ENCODE measurements around the gene AMH. TPM values are rescaled to one million over a fixed set of nuclear protein-coding genes. Genes with fewer than 3 reads are reported as not detected.

AMH gene
- total and polyA plus RNA-seq, 4 donors, result 0.08 to 0.59 (median 0.47) TPM; not detected in 1

DNA sequence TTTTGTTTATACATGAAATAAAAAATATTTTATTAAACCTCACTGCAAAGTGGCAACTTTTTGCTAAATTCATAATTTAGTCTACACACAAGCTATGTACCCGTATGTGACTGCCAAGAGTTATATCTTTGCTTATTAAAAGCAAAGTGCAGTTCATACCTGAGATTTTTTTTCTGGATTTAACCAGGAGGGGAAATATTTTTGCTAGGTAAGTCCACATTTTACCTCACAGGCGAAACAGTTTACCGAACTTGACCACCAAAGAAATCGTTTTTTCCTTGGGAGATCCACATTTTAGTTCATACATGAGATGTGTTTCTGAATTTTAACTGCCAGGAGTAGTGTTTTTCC is 19.3 kb downstream of the AMH start:
- Histone ChIP-seq H3K4me3 (ENCODE audit: low read depth in 1 of 3, low read length in 3 of 3) (peak overlapping the region in 2 of 3 donors; percentile 72 to 74), H3K36me3 (ENCODE audit: control insufficient read depth in 4 of 4, insufficient read depth in 3 of 4, low read depth in 1 of 4, low read length in 3 of 4) (peaks cover 4 to 9% (median 7%) of the 10 kb centered on the region in 4 donors), H3K27ac (ENCODE audit: low read depth in 1 of 2, low read length in 2 of 2) (peak overlapping the region; percentile 66 to 78), H3K4me1 (ENCODE audit: control insufficient read depth in 4 of 4, insufficient read depth in 4 of 4, low read length in 3 of 4) (peaks cover 10 to 40% (median 31%) of the 10 kb centered on the region in 4 donors), H3K27me3 (ENCODE audit: control insufficient read depth in 4 of 4, insufficient read depth in 4 of 4, low read length in 3 of 4) (no peaks in the 10 kb centered on the region), H3K9ac (ENCODE audit: low read depth in 1 of 2, low read length in 2 of 2) (peak overlapping the region; percentile 36 to 88), H3K9me3 (ENCODE audit: control insufficient read depth in 4 of 4, low read length in 3 of 4) (no peaks in the 10 kb centered on the region)
- no peak for DNase-seq (ENCODE audit: low spot score)
- WGBS, result 42% methylated on average over 4 of the region's 4 CpGs
- TF ChIP-seq, protein P1, sequence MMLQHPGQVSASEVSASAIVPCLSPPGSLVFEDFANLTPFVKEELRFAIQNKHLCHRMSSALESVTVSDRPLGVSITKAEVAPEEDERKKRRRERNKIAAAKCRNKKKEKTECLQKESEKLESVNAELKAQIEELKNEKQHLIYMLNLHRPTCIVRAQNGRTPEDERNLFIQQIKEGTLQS (IDR thresholded peaks at IDR 0.05), result no peak
- TF ChIP-seq RXRA (IDR thresholded peaks at IDR 0.05), result no peak
- TF ChIP-seq YY1 (IDR thresholded peaks at IDR 0.05), result peak; percentile 31

DNA sequence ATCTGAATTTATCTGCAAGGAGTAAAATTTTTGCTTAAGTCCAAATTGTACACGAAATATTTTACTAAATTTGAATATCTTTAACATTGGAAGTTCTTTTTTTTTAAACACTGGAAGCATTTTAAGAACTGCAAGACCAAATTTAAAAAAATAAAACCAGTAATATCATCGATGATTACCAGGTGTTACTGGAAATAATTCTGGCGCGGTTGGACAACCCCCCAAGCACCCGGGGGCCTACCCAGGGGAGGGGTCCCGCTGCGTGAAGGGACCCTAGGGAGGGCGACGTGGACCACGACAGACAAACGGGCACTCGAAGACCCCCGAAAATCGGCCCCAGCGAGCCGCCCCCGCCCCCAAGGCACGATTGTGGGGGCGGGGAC is 19.7 kb downstream of the AMH start:
- DNase-seq (ENCODE audit: low spot score), result no peak
- WGBS, result under 1% methylated on average over 19 of the region's 19 CpGs
- TF ChIP-seq EGR1 (IDR thresholded peaks at IDR 0.05; ENCODE audit: low read depth in 2 of 2), result peak in 1 of 2 donors; percentile 34
- no peak for TF ChIP-seq FOXA1 (IDR thresholded peaks at IDR 0.05)
- peak overlapping the region; percentile 66 to 78 for H3K27ac ChIP-seq (ENCODE audit: low read depth in 1 of 2, low read length in 2 of 2)
- H3K9ac ChIP-seq (ENCODE audit: low read depth in 1 of 2, low read length in 2 of 2), result peak overlapping the region in 1 of 2 donors; percentile 88
- no peaks in the 10 kb centered on the region for H3K9me3 ChIP-seq (ENCODE audit: control insufficient read depth in 4 of 4, low read length in 3 of 4)
- H3K4me3 ChIP-seq (ENCODE audit: low read depth in 1 of 3, low read length in 3 of 3), result peak overlapping the region; percentile 63 to 74 (median 72)
- H3K4me1 ChIP-seq (ENCODE audit: control insufficient read depth in 4 of 4, insufficient read depth in 4 of 4, low read length in 3 of 4), result peaks cover 12 to 44% (median 33%) of the 10 kb centered on the region in 4 donors
- H3K36me3 ChIP-seq (ENCODE audit: control insufficient read depth in 4 of 4, insufficient read depth in 3 of 4, low read depth in 1 of 4, low read length in 3 of 4), result peaks cover 4 to 9% (median 8%) of the 10 kb centered on the region in 4 donors
- no peaks in the 10 kb centered on the region for H3K27me3 ChIP-seq (ENCODE audit: control insufficient read depth in 4 of 4, insufficient read depth in 4 of 4, low read length in 3 of 4)

GRCh38 chr19:2269244-2270156 is 20.4 kb downstream of the AMH start:
- no peaks in the 10 kb centered on the region for H3K9me3 ChIP-seq (ENCODE audit: control insufficient read depth in 4 of 4, low read length in 3 of 4)
- under 1% methylated on average over 103 of the region's 103 CpGs for WGBS
- H3K4me1 ChIP-seq (ENCODE audit: control insufficient read depth in 4 of 4, insufficient read depth in 4 of 4, low read length in 3 of 4), result peaks cover 13 to 50% (median 37%) of the 10 kb centered on the region in 4 donors

More at GRCh38 chr19:2269244-2270156, 20.4 kb downstream of the AMH start:
- H3K36me3 ChIP-seq (ENCODE audit: control insufficient read depth in 4 of 4, insufficient read depth in 3 of 4, low read depth in 1 of 4, low read length in 3 of 4), result peaks cover 4 to 9% (median 8%) of the 10 kb centered on the region in 4 donors
- peak overlapping the region; percentile 74 to 91 (median 79) for H3K4me3 ChIP-seq (ENCODE audit: low read depth in 1 of 3, low read length in 3 of 3)
- TF ChIP-seq, protein P1 (IDR thresholded peaks at IDR 0.05), result no peak
- TF ChIP-seq, protein P2, sequence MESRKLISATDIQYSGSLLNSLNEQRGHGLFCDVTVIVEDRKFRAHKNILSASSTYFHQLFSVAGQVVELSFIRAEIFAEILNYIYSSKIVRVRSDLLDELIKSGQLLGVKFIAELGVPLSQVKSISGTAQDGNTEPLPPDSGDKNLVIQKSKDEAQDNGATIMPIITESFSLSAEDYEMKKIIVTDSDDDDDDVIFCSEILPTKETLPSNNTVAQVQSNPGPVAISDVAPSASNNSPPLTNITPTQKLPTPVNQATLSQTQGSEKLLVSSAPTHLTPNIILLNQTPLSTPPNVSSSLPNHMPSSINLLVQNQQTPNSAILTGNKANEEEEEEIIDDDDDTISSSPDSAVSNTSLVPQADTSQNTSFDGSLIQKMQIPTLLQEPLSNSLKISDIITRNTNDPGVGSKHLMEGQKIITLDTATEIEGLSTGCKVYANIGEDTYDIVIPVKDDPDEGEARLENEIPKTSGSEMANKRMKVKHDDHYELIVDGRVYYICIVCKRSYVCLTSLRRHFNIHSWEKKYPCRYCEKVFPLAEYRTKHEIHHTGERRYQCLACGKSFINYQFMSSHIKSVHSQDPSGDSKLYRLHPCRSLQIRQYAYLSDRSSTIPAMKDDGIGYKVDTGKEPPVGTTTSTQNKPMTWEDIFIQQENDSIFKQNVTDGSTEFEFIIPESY (IDR thresholded peaks at IDR 0.05), result no peak
- TF ChIP-seq, protein P3, sequence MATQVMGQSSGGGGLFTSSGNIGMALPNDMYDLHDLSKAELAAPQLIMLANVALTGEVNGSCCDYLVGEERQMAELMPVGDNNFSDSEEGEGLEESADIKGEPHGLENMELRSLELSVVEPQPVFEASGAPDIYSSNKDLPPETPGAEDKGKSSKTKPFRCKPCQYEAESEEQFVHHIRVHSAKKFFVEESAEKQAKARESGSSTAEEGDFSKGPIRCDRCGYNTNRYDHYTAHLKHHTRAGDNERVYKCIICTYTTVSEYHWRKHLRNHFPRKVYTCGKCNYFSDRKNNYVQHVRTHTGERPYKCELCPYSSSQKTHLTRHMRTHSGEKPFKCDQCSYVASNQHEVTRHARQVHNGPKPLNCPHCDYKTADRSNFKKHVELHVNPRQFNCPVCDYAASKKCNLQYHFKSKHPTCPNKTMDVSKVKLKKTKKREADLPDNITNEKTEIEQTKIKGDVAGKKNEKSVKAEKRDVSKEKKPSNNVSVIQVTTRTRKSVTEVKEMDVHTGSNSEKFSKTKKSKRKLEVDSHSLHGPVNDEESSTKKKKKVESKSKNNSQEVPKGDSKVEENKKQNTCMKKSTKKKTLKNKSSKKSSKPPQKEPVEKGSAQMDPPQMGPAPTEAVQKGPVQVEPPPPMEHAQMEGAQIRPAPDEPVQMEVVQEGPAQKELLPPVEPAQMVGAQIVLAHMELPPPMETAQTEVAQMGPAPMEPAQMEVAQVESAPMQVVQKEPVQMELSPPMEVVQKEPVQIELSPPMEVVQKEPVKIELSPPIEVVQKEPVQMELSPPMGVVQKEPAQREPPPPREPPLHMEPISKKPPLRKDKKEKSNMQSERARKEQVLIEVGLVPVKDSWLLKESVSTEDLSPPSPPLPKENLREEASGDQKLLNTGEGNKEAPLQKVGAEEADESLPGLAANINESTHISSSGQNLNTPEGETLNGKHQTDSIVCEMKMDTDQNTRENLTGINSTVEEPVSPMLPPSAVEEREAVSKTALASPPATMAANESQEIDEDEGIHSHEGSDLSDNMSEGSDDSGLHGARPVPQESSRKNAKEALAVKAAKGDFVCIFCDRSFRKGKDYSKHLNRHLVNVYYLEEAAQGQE (IDR thresholded peaks at IDR 0.05), result peak; percentile 93
- TF ChIP-seq NR2F2 (IDR thresholded peaks at IDR 0.05) (no peak), JUND (IDR thresholded peaks at IDR 0.05) (no peak), GABPA (IDR thresholded peaks at IDR 0.05 in 1 of 2, conservative IDR thresholded peaks at IDR 0.05 in 1 of 2) (peak in 1 of 2 donors; percentile 30), HNF4G (IDR thresholded peaks at IDR 0.05) (no peak), RXRA (IDR thresholded peaks at IDR 0.05) (no peak), HNF4A (conservative IDR thresholded peaks at IDR 0.05) (no peak), TAF1 (conservative IDR thresholded peaks at IDR 0.05) (peak; percentile 94), MAX (IDR thresholded peaks at IDR 0.05) (peak; percentile 8), FOXA2 (IDR thresholded peaks at IDR 0.05) (no peak), EGR1 (IDR thresholded peaks at IDR 0.05; ENCODE audit: low read depth in 2 of 2) (peak in 1 of 2 donors; percentile 6), SP1 (IDR thresholded peaks at IDR 0.05) (peak; percentile 71), FOXA1 (IDR thresholded peaks at IDR 0.05) (no peak), YY1 (IDR thresholded peaks at IDR 0.05) (peak; percentile 97), RAD21 (IDR thresholded peaks at IDR 0.05) (no peak)
- TF ChIP-seq, protein P4, sequence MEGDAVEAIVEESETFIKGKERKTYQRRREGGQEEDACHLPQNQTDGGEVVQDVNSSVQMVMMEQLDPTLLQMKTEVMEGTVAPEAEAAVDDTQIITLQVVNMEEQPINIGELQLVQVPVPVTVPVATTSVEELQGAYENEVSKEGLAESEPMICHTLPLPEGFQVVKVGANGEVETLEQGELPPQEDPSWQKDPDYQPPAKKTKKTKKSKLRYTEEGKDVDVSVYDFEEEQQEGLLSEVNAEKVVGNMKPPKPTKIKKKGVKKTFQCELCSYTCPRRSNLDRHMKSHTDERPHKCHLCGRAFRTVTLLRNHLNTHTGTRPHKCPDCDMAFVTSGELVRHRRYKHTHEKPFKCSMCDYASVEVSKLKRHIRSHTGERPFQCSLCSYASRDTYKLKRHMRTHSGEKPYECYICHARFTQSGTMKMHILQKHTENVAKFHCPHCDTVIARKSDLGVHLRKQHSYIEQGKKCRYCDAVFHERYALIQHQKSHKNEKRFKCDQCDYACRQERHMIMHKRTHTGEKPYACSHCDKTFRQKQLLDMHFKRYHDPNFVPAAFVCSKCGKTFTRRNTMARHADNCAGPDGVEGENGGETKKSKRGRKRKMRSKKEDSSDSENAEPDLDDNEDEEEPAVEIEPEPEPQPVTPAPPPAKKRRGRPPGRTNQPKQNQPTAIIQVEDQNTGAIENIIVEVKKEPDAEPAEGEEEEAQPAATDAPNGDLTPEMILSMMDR (IDR thresholded peaks at IDR 0.05; ENCODE audit: low read depth, low read length, missing input control), result no peak
- peak; percentile 99 for DNase-seq (ENCODE audit: low spot score)
- H3K27ac ChIP-seq (ENCODE audit: low read depth in 1 of 2, low read length in 2 of 2), result peak overlapping the region; percentile 88 to 98
- H3K9ac ChIP-seq (ENCODE audit: low read depth in 1 of 2, low read length in 2 of 2), result peak overlapping the region; percentile 57 to 98
- H3K27me3 ChIP-seq (ENCODE audit: control insufficient read depth in 4 of 4, insufficient read depth in 4 of 4, low read length in 3 of 4), result no peaks in the 10 kb centered on the region
